K562 (cell line): ENCODE data around the gene IFT81. TPM values are rescaled to one million over a fixed set of nuclear protein-coding genes. Genes with fewer than 3 reads are reported as not detected.

Experiments used
- ATAC-seq: fragments of 200-7000 bp; cut with Tn5 transposase; 3 replicates; pipeline ENCODE4 v1.9.1; 2020; ENCODE audit warnings: moderate library complexity
- BruUV-seq: library from RNA; stranded (reverse); fragments of 400-500 nt; replicated peaks from 2 replicates; lab custom pipeline; 2021; lab: Mats Ljungman, UMichigan
- CTCF ChIA-PET: fragments of 300-600 bp; formaldehyde crosslinking; extraction: SDS; loops from one replicate; lab custom pipeline; 2021; ENCODE audit warnings: low intra/inter-chr PET ratio; lab: Yijun Ruan, JAX
- POLR2A ChIA-PET: fragments of 300-600, 350-650 bp; sonication (Branson Sonifier 250); formaldehyde crosslinking; extraction: SDS; loops from one replicate; lab custom pipeline; 2021; ENCODE audit warnings: antibody characterized with exemption, inconsistent platforms; lab: Yijun Ruan, JAX
- DNase-seq, 4 experiments: peaks; one replicate each; pipeline versions ENCODE4 v3.0.0 to v3.0.0-alpha.2; 2011 to 2018; ENCODE audit warnings: low spot score in 3 of 4, mixed read lengths in 3 of 4; ENCODE audit errors: extremely low read depth in 1 of 4
- FAIRE-seq: peaks from 2 replicates; lab custom pipeline; 2011; peaks lifted over from hg19 to GRCh38; lab: Jason Lieb, UNC
- H2AFZ ChIP-seq: 2 replicates; pipeline ENCODE4 v1.6.0; 2011; ENCODE audit warnings: low read depth, low read length, control low read depth, inconsistent platforms
- H3K27ac ChIP-seq: fragments of 200-600 bp; 3 replicates; pipeline ENCODE4 v1.8.0; 2011; ENCODE audit warnings: low read depth, mild to moderate bottlenecking, control low read depth, inconsistent platforms, low read length, moderate library complexity, mixed read lengths; ENCODE audit errors: extremely low read depth
- H3K27me3 ChIP-seq, 2 experiments: fragments of 300-600 bp in 1 of 2; 2 replicates in 1 of 2; 3 replicates in 1 of 2; pipeline versions ENCODE4 v1.6.0 to v1.8.0; 2011; ENCODE audit warnings: inconsistent platforms in 2 of 2, low read length in 2 of 2, mild to moderate bottlenecking in 1 of 2, mixed read lengths in 1 of 2, moderate library complexity in 1 of 2; ENCODE audit not compliant: control insufficient read depth in 2 of 2, insufficient read depth in 2 of 2
- H3K36me3 ChIP-seq: fragments of 300-600 bp; 3 replicates; pipeline ENCODE4 v1.8.0; 2011; ENCODE audit warnings: mild to moderate bottlenecking, low read length, inconsistent platforms; ENCODE audit not compliant: control insufficient read depth, insufficient read depth
- H3K4me1 ChIP-seq, 2 experiments: fragments of 200-600 bp in 1 of 2; replicated peaks in 1 of 2; 2 replicates in 1 of 2; 3 replicates in 1 of 2; pipeline versions ENCODE4 v1.5.1 to v1.8.0; 2011; ENCODE audit warnings: inconsistent platforms in 2 of 2, low read length in 2 of 2, mild to moderate bottlenecking in 1 of 2, mixed read lengths in 1 of 2, moderate library complexity in 1 of 2; ENCODE audit not compliant: control insufficient read depth in 2 of 2, insufficient read depth in 2 of 2
- H3K4me2 ChIP-seq: 2 replicates; pipeline ENCODE4 v1.6.1; 2011; ENCODE audit warnings: low read length, control low read depth, inconsistent platforms, mixed read lengths; ENCODE audit not compliant: insufficient read depth
- H3K4me3 ChIP-seq: fragments of 200-600 bp; sonication (generic), shearing (Covaris generic); 2 replicates; pipeline ENCODE4 v1.5.1; 2016; ENCODE audit warnings: control low read depth, inconsistent platforms
- H3K79me2 ChIP-seq: fragments of 200-600 bp; 3 replicates; pipeline ENCODE4 v1.8.0; 2011; ENCODE audit warnings: low read length, inconsistent platforms; ENCODE audit not compliant: control insufficient read depth, insufficient read depth
- H3K9ac ChIP-seq, 2 experiments: 2 replicates each; pipeline versions ENCODE4 v1.6.0 to v1.6.1; 2011; ENCODE audit warnings: low read depth in 2 of 2, low read length in 2 of 2, control low read depth in 1 of 2, inconsistent platforms in 1 of 2, mild to moderate bottlenecking in 1 of 2, mixed read lengths in 1 of 2; ENCODE audit not compliant: insufficient read depth in 1 of 2
- H3K9me1 ChIP-seq: one replicate; pipeline ENCODE4 v1.6.0; 2011; ENCODE audit warnings: inconsistent platforms, mild to moderate bottlenecking, low read length, moderate library complexity; ENCODE audit not compliant: control insufficient read depth, insufficient read depth
- H3K9me3 ChIP-seq: replicated peaks from 2 replicates; pipeline ENCODE4 v1.5.1; 2011; ENCODE audit warnings: low read depth, low read length, inconsistent platforms; ENCODE audit not compliant: control insufficient read depth, insufficient read depth
- H4K20me1 ChIP-seq: replicated peaks from 2 replicates; pipeline ENCODE4 v1.6.1; 2011; ENCODE audit warnings: low read length, inconsistent platforms, mixed read lengths; ENCODE audit not compliant: control insufficient read depth, insufficient read depth
- DDX20 ChIP-seq: fragments of 450-650 bp; IDR thresholded peaks from 2 replicates; pipeline ENCODE4 v1.6.1; 2016; ENCODE audit warnings: missing genetic modification characterization, low read depth, mild to moderate bottlenecking, missing compliant biosample characterization, moderate library complexity
- HNRNPL ChIP-seq: fragments of 200-400 bp; formaldehyde crosslinking; IDR thresholded peaks from 2 replicates; pipeline ENCODE4 v1.6.1; 2017; ENCODE audit warnings: low read depth, mild to moderate bottlenecking, low read length
- PHF21A ChIP-seq: fragments of 450-650 bp; IDR thresholded peaks from 2 replicates; pipeline ENCODE4 v1.6.1; 2017; ENCODE audit warnings: low read depth, borderline replicate concordance
- PREB ChIP-seq: sonication (generic); formaldehyde crosslinking; IDR thresholded peaks from 2 replicates; pipeline ENCODE4 v1.8.1; 2023; ENCODE audit warnings: mild to moderate bottlenecking, missing genetic modification reagents
- TAF15 ChIP-seq: fragments of 200-400 bp; formaldehyde crosslinking; IDR thresholded peaks from 2 replicates; pipeline ENCODE4 v1.6.1; 2017; ENCODE audit warnings: mild to moderate bottlenecking, low read depth, low read length, moderate library complexity
- TEAD2 ChIP-seq: fragments of 450-650 bp; IDR thresholded peaks from 2 replicates; pipeline ENCODE4 v1.6.1; 2016; ENCODE audit warnings: missing genetic modification characterization, control low read depth, missing compliant biosample characterization
- TFE3 ChIP-seq: fragments of 450-650 bp; formaldehyde crosslinking; IDR thresholded peaks from 2 replicates; pipeline ENCODE4 v1.4.0; 2020; ENCODE audit warnings: mild to moderate bottlenecking, mixed read lengths
- WGBS: fragments of 100-300 bp; shearing (Covaris generic); methylation state at CpG from one replicate; pipeline ENCODE4 v1.1.6; 2016; ENCODE audit warnings: low coverage, mixed read lengths; ENCODE audit not compliant: insufficient coverage; ENCODE audit errors: missing lambda C conversion rate; 5-methylcytosine and 5-hydroxymethylcytosine counted together
- in situ Hi-C: fragments of 300-500 bp; cut with MboI; formaldehyde crosslinking; loops from 4 replicates; pipeline ENCODE4 v1.15.0; 2018; ENCODE audit warnings: inconsistent platforms, mixed read lengths
- intact Hi-C: fragments of 100-400 bp; cut with micrococcal nuclease; formaldehyde crosslinking; loops from 2 replicates; pipeline ENCODE4 v1.14.2; 2022
- polyA plus RNA-seq, 8 experiments: library from polyadenylated mRNA; depleted of rRNA in 4 of 8; stranded (reverse) in 5 of 8; unstranded in 3 of 8; fragments of >200 nt; fragmentation: Nextera tagmentation in 2 of 8; fragmentation: Illumina TruSeq in 1 of 8; extraction: Ambion mirVana in 2 of 8; extraction: Trizol in 1 of 8; gene quantifications; 2 replicates each; pipeline versions ENCODE4 v1.2.1 to v1.2.3, GENCODE V29; 2011 to 2014; ENCODE audit warnings: inconsistent platforms in 1 of 8, missing spikeins in 1 of 8
- total RNA-seq, 7 experiments: library from RNA; depleted of rRNA in 6 of 7; stranded (reverse); fragments of >200 nt in 6 of 7; fragmentation: Illumina TruSeq in 2 of 7; extraction: Trizol in 2 of 7; gene quantifications; 2 replicates each; pipeline versions ENCODE4 v1.2.1 to v1.2.3, GENCODE V29; 2011 to 2021; ENCODE audit warnings: low replicate concordance in 1 of 7
- TF ChIP-seq, protein P1 (sequence below), 3 experiments: IDR thresholded peaks in 2 of 3; conservative IDR thresholded peaks in 1 of 3; 2 replicates each; pipeline ENCODE4 v1.5.1; 2011 to 2012; ENCODE audit warnings: low read length in 3 of 3, mild to moderate bottlenecking in 3 of 3, control low read depth in 2 of 3, improper control_type of control experiment in 1 of 3, inconsistent platforms in 1 of 3, low read depth in 1 of 3, mixed read lengths in 1 of 3, moderate library complexity in 1 of 3; ENCODE audit not compliant: insufficient read depth in 2 of 3

IFT81 gene
- total and polyA plus RNA-seq, 9 of the 15 experiments (the other 6 are each of a cell fraction or from before 2014, with no cell fraction given) = 2.8 to 11.9 (median 7.9) TPM

DNA sequence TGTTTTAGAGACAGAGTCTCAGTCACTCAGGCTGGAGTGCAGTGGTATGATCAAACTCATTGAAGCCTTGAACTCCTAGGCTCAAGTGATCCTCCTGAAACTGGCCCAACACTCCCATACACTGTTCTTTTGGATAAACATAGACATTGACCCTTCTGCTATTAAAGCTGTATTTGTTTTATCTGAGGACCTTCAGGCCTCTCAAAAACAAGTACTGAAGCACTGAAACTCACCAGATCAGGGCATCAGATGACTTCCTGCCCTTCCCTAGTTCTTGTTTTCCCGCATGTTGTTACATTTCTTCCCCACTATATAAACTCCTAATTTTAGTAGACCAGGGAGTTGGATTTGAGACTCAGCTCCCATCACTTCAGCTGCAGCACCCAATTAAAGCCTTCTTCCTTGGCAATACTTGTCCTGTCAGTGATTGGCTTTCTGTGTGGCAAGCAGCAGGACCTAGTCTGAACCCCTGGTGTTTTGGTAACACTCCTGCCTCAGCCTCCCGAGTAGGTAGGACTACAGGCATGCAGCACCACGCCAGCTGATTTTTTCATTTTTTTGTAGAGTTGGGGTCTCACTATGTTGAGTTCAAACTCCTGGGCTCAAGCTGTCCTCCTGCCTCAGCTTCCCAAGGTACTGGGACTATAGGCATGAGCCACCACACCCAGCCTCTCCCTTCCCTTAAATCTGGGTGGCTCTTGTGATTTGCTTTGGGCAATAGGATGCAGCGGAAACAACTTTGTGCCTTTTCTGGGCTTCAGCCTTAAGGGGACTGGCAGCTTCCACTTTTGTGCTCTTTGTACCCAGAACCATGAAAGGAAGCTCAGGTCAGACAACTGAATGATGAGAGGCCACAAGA lies 12.5 kb upstream of the IFT81 start:
- CTCF ChIA-PET = no interaction called here
- no peak for TF ChIP-seq TEAD2 (tag)
- TF ChIP-seq HNRNPL = no peak
- TF ChIP-seq PHF21A = no peak
- TF ChIP-seq DDX20 = no peak
- TF ChIP-seq, protein P1, sequence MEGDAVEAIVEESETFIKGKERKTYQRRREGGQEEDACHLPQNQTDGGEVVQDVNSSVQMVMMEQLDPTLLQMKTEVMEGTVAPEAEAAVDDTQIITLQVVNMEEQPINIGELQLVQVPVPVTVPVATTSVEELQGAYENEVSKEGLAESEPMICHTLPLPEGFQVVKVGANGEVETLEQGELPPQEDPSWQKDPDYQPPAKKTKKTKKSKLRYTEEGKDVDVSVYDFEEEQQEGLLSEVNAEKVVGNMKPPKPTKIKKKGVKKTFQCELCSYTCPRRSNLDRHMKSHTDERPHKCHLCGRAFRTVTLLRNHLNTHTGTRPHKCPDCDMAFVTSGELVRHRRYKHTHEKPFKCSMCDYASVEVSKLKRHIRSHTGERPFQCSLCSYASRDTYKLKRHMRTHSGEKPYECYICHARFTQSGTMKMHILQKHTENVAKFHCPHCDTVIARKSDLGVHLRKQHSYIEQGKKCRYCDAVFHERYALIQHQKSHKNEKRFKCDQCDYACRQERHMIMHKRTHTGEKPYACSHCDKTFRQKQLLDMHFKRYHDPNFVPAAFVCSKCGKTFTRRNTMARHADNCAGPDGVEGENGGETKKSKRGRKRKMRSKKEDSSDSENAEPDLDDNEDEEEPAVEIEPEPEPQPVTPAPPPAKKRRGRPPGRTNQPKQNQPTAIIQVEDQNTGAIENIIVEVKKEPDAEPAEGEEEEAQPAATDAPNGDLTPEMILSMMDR (IDR thresholded peaks at IDR 0.05 in 2 of 3, conservative IDR thresholded peaks at IDR 0.05 in 1 of 3; ENCODE audit: insufficient read depth in 2 of 3, low read depth in 1 of 3, low read length in 3 of 3) = no peak
- no peak for TF ChIP-seq PREB (CRISPR knock-in tag)
- no peak for TF ChIP-seq TFE3
- TF ChIP-seq TAF15 = no peak
- Histone ChIP-seq H3K9me3 (no peaks in the 10 kb centered on the region), H4K20me1 (no peaks in the 10 kb centered on the region), H3K4me1 (peaks cover 10 to 20% of the 10 kb centered on the region in 2 experiments; a peak in 2 of 5 replicates), H3K27ac (no peak overlapping the region), H3K79me2 (no peaks in the 10 kb centered on the region), H3K27me3 (no peaks in the 10 kb centered on the region), H3K4me3 (no peak overlapping the region), H3K9ac (no peak overlapping the region), H3K9me1 (no peaks in the 10 kb centered on the region), H3K36me3 (no peaks in the 10 kb centered on the region), H2AFZ (no peak overlapping the region), H3K4me2 (no peak overlapping the region)
- in situ Hi-C loops = no loop called here
- no TSS peak for BruUV-seq
- ATAC-seq = no peak
- DNase-seq = no peak
- POLR2A ChIA-PET = interaction anchor here (0.8 to 1.2 kb wide), 3 partner anchors 8 to 112 kb away, joined by 3 to 5 read pairs (median 3); partner anchors contain the start of gene ANKRD13A
- intact Hi-C loops = no loop called here
- WGBS = 53% methylated on average over 4 of the region's 4 CpGs
- no peak for FAIRE-seq
